Endothelial cell of umbilical vein (primary cell): ENCODE results near the gene TMEM63B. TPM values are rescaled to one million over a fixed set of nuclear protein-coding genes. Genes with fewer than 3 reads are reported as not detected.

ENCODE experiments used
- BruUV-seq: library from RNA; stranded (reverse); fragments of 400-500 nt; replicated peaks from 2 replicates; lab custom pipeline; 2021; lab: Mats Ljungman, UMichigan
- CTCF ChIA-PET: fragments of 300-600, 350-600 bp; sonication (Branson Sonifier 250); formaldehyde crosslinking; loops from one replicate; lab custom pipeline; 2021; ENCODE audit warnings: antibody characterized with exemption, inconsistent platforms; lab: Charles Lee
- POLR2A ChIA-PET: fragments of 300-600, 350-600 bp; sonication (Branson Sonifier 250); formaldehyde crosslinking; loops from one replicate; lab custom pipeline; 2021; ENCODE audit warnings: antibody characterized with exemption, inconsistent platforms; lab: Charles Lee
- DNase-seq: peaks from one replicate; pipeline ENCODE4 v3.0.0-alpha.2; 2011; ENCODE audit warnings: low read depth, low spot score
- FAIRE-seq: peaks from 2 replicates; lab custom pipeline; 2011; peaks lifted over from hg19 to GRCh38; lab: Jason Lieb, UNC
- H2AFZ ChIP-seq: 2 replicates; pipeline ENCODE4 v1.6.0; 2012; ENCODE audit warnings: low read depth, low read length, control low read depth, inconsistent platforms
- H3K27ac ChIP-seq: 2 replicates; pipeline ENCODE4 v1.5.1; 2011; ENCODE audit warnings: low read depth, mild to moderate bottlenecking, control low read depth, low read length, moderate library complexity; ENCODE audit not compliant: insufficient read depth
- H3K27me3 ChIP-seq, 2 experiments: 2 replicates each; pipeline versions ENCODE4 v1.6.0 to v1.6.1; 2011; ENCODE audit warnings: low read length in 2 of 2, mixed read lengths in 1 of 2; ENCODE audit not compliant: control insufficient read depth in 2 of 2, insufficient read depth in 2 of 2
- H3K36me3 ChIP-seq, 2 experiments: 2 replicates in 1 of 2; 3 replicates in 1 of 2; pipeline ENCODE4 v1.5.1; 2011; ENCODE audit warnings: low read length in 2 of 2, mild to moderate bottlenecking in 1 of 2, moderate library complexity in 1 of 2; ENCODE audit not compliant: control insufficient read depth in 2 of 2, insufficient read depth in 2 of 2; ENCODE audit errors: extremely low read depth in 1 of 2
- H3K4me1 ChIP-seq: 3 replicates; pipeline ENCODE4 v1.5.1; 2011; ENCODE audit warnings: mild to moderate bottlenecking, low read length; ENCODE audit not compliant: control insufficient read depth, insufficient read depth; ENCODE audit errors: extremely low read depth
- H3K4me2 ChIP-seq: 2 replicates; pipeline ENCODE4 v1.6.1; 2011; ENCODE audit warnings: low read length, control low read depth, mixed read lengths; ENCODE audit not compliant: insufficient read depth
- H3K4me3 ChIP-seq, 3 experiments: fragments of 200-600 bp in 1 of 3; sonication (generic), shearing (Covaris generic) in 1 of 3; replicated peaks in 1 of 3; 2 replicates each; pipeline ENCODE4 v1.5.1; 2011 to 2016; ENCODE audit warnings: control low read depth in 3 of 3, low read length in 3 of 3, mild to moderate bottlenecking in 2 of 3, inconsistent platforms in 1 of 3, low read depth in 1 of 3, moderate library complexity in 1 of 3; ENCODE audit not compliant: insufficient read depth in 1 of 3
- H3K79me2 ChIP-seq: 2 replicates; pipeline ENCODE4 v1.6.0; 2012; ENCODE audit warnings: low read length, inconsistent platforms; ENCODE audit not compliant: control insufficient read depth, insufficient read depth
- H3K9ac ChIP-seq: replicated peaks from 2 replicates; pipeline ENCODE3; 2011; ENCODE audit warnings: low read length, control low read depth; ENCODE audit not compliant: insufficient read depth; ENCODE audit errors: extremely low read depth
- H3K9me1 ChIP-seq: replicated peaks from 3 replicates; pipeline ENCODE4 v1.6.0; 2011; ENCODE audit warnings: mild to moderate bottlenecking, low read length; ENCODE audit not compliant: control insufficient read depth, insufficient read depth; ENCODE audit errors: extremely low read depth
- H3K9me3 ChIP-seq: replicated peaks from 2 replicates; pipeline ENCODE4 v1.5.1; 2012; ENCODE audit warnings: low read length, inconsistent platforms; ENCODE audit not compliant: control insufficient read depth, insufficient read depth
- H4K20me1 ChIP-seq: replicated peaks from 2 replicates; pipeline ENCODE3; 2011; ENCODE audit warnings: mild to moderate bottlenecking, low read length; ENCODE audit not compliant: control insufficient read depth, insufficient read depth; ENCODE audit errors: extremely low read depth
- EZH2 ChIP-seq: IDR thresholded peaks from 2 replicates; pipeline ENCODE4 v1.6.1; 2012; ENCODE audit warnings: borderline replicate concordance, low read depth, mild to moderate bottlenecking, moderate library complexity, low read length, inconsistent platforms; ENCODE audit not compliant: severe bottlenecking
- FOS ChIP-seq: IDR thresholded peaks from 2 replicates; pipeline ENCODE4 v1.6.1; 2011; ENCODE audit warnings: mild to moderate bottlenecking, low read length, moderate library complexity, borderline replicate concordance; ENCODE audit not compliant: insufficient read depth
- GATA2 ChIP-seq: IDR thresholded peaks from 2 replicates; pipeline ENCODE4 v1.7.0; 2011; ENCODE audit warnings: low read depth, mild to moderate bottlenecking, moderate library complexity, mixed read lengths, low read length; ENCODE audit not compliant: insufficient read length, insufficient read depth
- JUN ChIP-seq: IDR thresholded peaks from 2 replicates; pipeline ENCODE4 v1.6.1; 2011; ENCODE audit warnings: borderline replicate concordance, low read depth; ENCODE audit not compliant: insufficient read length, insufficient read depth
- MYC ChIP-seq: IDR thresholded peaks from one replicate; pipeline ENCODE4 v1.6.1; 2011; ENCODE audit warnings: mild to moderate bottlenecking, low read depth, low read length
- POLR2A ChIP-seq: IDR thresholded peaks from 2 replicates; pipeline ENCODE4 v1.6.1; 2012; ENCODE audit warnings: low read depth, mild to moderate bottlenecking, control low read depth, low read length
- POLR2AphosphoS5 ChIP-seq: IDR thresholded peaks from 2 replicates; pipeline ENCODE4 v1.6.1; 2012; ENCODE audit warnings: low read depth, mild to moderate bottlenecking, control low read depth, low read length, moderate library complexity; ENCODE audit not compliant: insufficient read depth
- dilution Hi-C: fragments of 300-500 bp; cut with MboI; formaldehyde crosslinking; loops from one replicate; pipeline ENCODE4 v1.15.0; 2019; ENCODE audit warnings: low sequenced_read_pairs; ENCODE audit not compliant: extremely low pct_ligation_motif_present
- intact Hi-C: fragments of 100-400 bp; cut with micrococcal nuclease; formaldehyde crosslinking; loops from one replicate; pipeline ENCODE4 v1.10.0; 2022
- polyA plus RNA-seq, 4 experiments: library from polyadenylated mRNA; depleted of rRNA in 3 of 4; stranded (reverse) in 3 of 4; unstranded in 1 of 4; fragments of >200 nt; gene quantifications; 2 replicates each; pipeline versions ENCODE4 v1.2.1 to v1.2.3, GENCODE V29; 2011 to 2012; ENCODE audit warnings: missing spikeins in 1 of 4
- total RNA-seq: library from RNA; stranded (reverse); gene quantifications from 2 replicates; pipeline ENCODE4 v1.2.3, GENCODE V29; 2021
- TF ChIP-seq, protein P1 (sequence below), 2 donors: IDR thresholded peaks; 1 replicate in 1 of 2; 2 replicates in 1 of 2; pipeline ENCODE4 v1.5.1; 2011; ENCODE audit warnings: low read length in 2 of 2, mild to moderate bottlenecking in 2 of 2, moderate library complexity in 2 of 2, control low read depth in 1 of 2, inconsistent platforms in 1 of 2, low read depth in 1 of 2; ENCODE audit not compliant: insufficient read depth in 1 of 2; ENCODE audit errors: extremely low read depth in 1 of 2
- TF ChIP-seq, protein P2 (sequence below): IDR thresholded peaks from 2 replicates; pipeline ENCODE4 v1.6.1; 2011; ENCODE audit not compliant: insufficient read depth, insufficient read length

Gene TMEM63B
- total and polyA plus RNA-seq, 2 donors (not counting 3 experiments of a cell fraction or from before 2014, with no cell fraction given): 49.7 to 56.1 TPM

DNA sequence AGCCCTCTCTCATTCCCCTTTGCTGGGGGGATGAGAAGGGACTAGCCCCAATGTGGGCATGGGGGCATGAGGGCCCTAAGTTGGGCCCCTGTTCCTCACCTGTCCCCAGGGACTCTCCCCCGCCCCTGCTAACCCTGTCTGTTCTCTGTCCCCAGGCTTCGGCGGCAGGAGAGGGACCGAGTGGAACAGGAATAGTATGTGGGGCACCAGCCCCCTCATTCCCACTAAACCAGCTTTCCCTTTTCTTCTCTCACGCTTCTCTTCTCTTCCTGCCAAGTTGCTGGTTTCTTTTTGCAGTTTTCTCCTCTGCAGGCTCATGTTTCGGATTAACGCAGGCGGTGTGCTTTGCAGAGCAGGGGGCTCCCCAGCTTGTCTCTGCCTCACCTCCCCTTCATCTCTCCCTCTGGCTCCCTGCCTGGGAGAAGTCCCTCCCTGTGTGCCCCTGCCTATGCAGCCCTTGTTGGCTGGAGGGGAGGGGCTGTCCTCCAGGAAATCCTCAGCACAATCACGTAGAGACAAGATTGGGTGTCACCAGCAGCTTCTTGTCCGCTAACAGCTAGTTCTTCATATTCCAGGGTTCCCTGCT is 7.9 kb downstream of the TMEM63B start:
- no TSS peak for BruUV-seq
- Histone ChIP-seq H4K20me1 (no peaks in the 10 kb centered on the region), H3K9ac (no peak overlapping the region), H3K9me1 (no peaks in the 10 kb centered on the region), H3K27ac (no peak overlapping the region), H3K36me3 (peaks cover 0 to 10% of the 10 kb centered on the region in 2 experiments), H3K4me3 (no peak overlapping the region), H3K9me3 (no peaks in the 10 kb centered on the region), H3K79me2 (no peaks in the 10 kb centered on the region), H2AFZ (no peak overlapping the region), H3K4me2 (no peak overlapping the region), H3K4me1 (no peaks in the 10 kb centered on the region), H3K27me3 (no peaks in the 10 kb centered on the region)
- ChIA-PET POLR2A (no interaction called here), CTCF (no interaction called here)
- intact Hi-C loops (no loop called here), dilution Hi-C loops (no loop called here)
- DNase-seq (no peak), FAIRE-seq (no peak)
- TF ChIP-seq POLR2A (no peak), MYC (no peak), GATA2 (no peak), FOS (no peak)

DNA sequence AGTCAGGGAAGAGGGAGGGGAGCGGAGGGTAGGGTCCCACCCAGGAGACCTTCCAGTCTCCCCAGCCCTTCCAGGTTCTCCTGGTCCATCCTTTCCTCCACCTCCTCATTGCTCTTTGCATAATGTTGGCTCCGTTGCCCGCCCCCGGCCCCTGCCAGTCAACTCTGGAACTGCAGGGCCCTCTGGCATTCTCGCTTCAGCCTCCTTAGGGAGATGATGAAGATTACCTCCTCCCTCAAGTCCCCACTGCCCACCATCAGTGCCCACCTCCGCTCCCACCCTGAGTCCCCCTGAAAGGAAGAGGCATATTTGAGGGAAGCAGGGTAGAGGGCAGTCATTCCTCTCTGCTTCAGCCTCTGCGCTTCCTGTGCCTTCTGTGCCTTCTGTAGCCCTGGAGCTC is 8.5 kb downstream of the TMEM63B start:
- DNase-seq (no peak), FAIRE-seq (no peak)
- H2AFZ ChIP-seq: no peak overlapping the region
- H3K9ac ChIP-seq: no peak overlapping the region
- H3K9me1 ChIP-seq: no peaks in the 10 kb centered on the region
- no peak for TF ChIP-seq FOS
- TF ChIP-seq GATA2: no peak
- TF ChIP-seq MYC: no peak
- no peak for TF ChIP-seq POLR2AphosphoS5
- no peak for TF ChIP-seq JUN
- no peak for TF ChIP-seq POLR2A
- TF ChIP-seq, protein P1, sequence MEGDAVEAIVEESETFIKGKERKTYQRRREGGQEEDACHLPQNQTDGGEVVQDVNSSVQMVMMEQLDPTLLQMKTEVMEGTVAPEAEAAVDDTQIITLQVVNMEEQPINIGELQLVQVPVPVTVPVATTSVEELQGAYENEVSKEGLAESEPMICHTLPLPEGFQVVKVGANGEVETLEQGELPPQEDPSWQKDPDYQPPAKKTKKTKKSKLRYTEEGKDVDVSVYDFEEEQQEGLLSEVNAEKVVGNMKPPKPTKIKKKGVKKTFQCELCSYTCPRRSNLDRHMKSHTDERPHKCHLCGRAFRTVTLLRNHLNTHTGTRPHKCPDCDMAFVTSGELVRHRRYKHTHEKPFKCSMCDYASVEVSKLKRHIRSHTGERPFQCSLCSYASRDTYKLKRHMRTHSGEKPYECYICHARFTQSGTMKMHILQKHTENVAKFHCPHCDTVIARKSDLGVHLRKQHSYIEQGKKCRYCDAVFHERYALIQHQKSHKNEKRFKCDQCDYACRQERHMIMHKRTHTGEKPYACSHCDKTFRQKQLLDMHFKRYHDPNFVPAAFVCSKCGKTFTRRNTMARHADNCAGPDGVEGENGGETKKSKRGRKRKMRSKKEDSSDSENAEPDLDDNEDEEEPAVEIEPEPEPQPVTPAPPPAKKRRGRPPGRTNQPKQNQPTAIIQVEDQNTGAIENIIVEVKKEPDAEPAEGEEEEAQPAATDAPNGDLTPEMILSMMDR (IDR thresholded peaks at IDR 0.05; ENCODE audit: extremely low read depth in 1 of 2, insufficient read depth in 1 of 2, low read depth in 1 of 2, low read length in 2 of 2): no peak
- TF ChIP-seq, protein P2, sequence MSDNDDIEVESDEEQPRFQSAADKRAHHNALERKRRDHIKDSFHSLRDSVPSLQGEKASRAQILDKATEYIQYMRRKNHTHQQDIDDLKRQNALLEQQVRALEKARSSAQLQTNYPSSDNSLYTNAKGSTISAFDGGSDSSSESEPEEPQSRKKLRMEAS: no peak
- no peak for TF ChIP-seq EZH2
- H3K27me3 ChIP-seq: no peaks in the 10 kb centered on the region
- H4K20me1 ChIP-seq: no peaks in the 10 kb centered on the region
- H3K4me1 ChIP-seq: no peaks in the 10 kb centered on the region
- ChIA-PET POLR2A (no interaction called here), CTCF (no interaction called here)
- intact Hi-C loops (no loop called here), dilution Hi-C loops (no loop called here)
- no peak overlapping the region for H3K27ac ChIP-seq
- no TSS peak for BruUV-seq
- no peaks in the 10 kb centered on the region for H3K9me3 ChIP-seq
- peaks cover 0 to 10% of the 10 kb centered on the region in 2 experiments for H3K36me3 ChIP-seq
- no peaks in the 10 kb centered on the region for H3K79me2 ChIP-seq
- H3K4me3 ChIP-seq: no peak overlapping the region
- no peak overlapping the region for H3K4me2 ChIP-seq
